GM18507 (cell line): ENCODE measurements around the gene SPRTN.

Experiments used
- DNase-seq: peaks from one replicate; pipeline ENCODE4 v3.0.0; 2011; ENCODE audit warnings: low read depth; ENCODE audit not compliant: insufficient read length; ENCODE audit errors: extremely low spot score
- FAIRE-seq: peaks from 2 replicates; lab custom pipeline; 2011; peaks lifted over from hg19 to GRCh38; lab: Jason Lieb, UNC

Gene SPRTN

GRCh38 chr1:231372501-231372900 is 34.4 kb downstream of the SPRTN start:
- DNase-seq (no peak), FAIRE-seq (no peak)

- FAIRE-seq: no peak
- no peak for DNase-seq
Observed at GRCh38 chr1:231374394-231374793, 36.3 kb downstream of the SPRTN start.

- FAIRE-seq (no peak), DNase-seq (no peak)
Observed at GRCh38 chr1:231376101-231376500, 38.0 kb downstream of the SPRTN start.

GRCh38 chr1:231376875-231377549 is 38.9 kb downstream of the SPRTN start:
- peak; percentile 72 for FAIRE-seq
- DNase-seq: no peak

GRCh38 chr1:231381729-231382128 is 43.6 kb downstream of the SPRTN start:
- DNase-seq: no peak
- no peak for FAIRE-seq

GRCh38 chr1:231382426-231382825 is 44.3 kb downstream of the SPRTN start:
- FAIRE-seq: no peak
- no peak for DNase-seq

- FAIRE-seq: no peak
- no peak for DNase-seq
Observed at GRCh38 chr1:231383159-231383860, 45.2 kb downstream of the SPRTN start.

GRCh38 chr1:231384696-231385415 is 46.8 kb downstream of the SPRTN start:
- FAIRE-seq (no peak), DNase-seq (no peak)

GRCh38 chr1:231385416-231385748 is 47.3 kb downstream of the SPRTN start:
- FAIRE-seq (no peak), DNase-seq (no peak)

GRCh38 chr1:231386466-231386865 is 48.4 kb downstream of the SPRTN start:
- DNase-seq (no peak), FAIRE-seq (no peak)

GRCh38 chr1:231387770-231388669 is 49.9 kb downstream of the SPRTN start:
- FAIRE-seq: no peak
- DNase-seq: no peak

GRCh38 chr1:231390071-231390470 is 52.0 kb downstream of the SPRTN start:
- no peak for FAIRE-seq
- no peak for DNase-seq

- DNase-seq (no peak), FAIRE-seq (no peak)
Observed at GRCh38 chr1:231392389-231393131, 54.5 kb downstream of the SPRTN start.

- DNase-seq (no peak), FAIRE-seq (no peak)
Observed at GRCh38 chr1:231393668-231394067, 55.6 kb downstream of the SPRTN start.

- FAIRE-seq: no peak
- no peak for DNase-seq
Observed at GRCh38 chr1:231395076-231395997, 57.2 kb downstream of the SPRTN start.

GRCh38 chr1:231395998-231396390 is 57.9 kb downstream of the SPRTN start:
- DNase-seq (no peak), FAIRE-seq (no peak)

- FAIRE-seq: no peak
- DNase-seq: no peak
Observed at GRCh38 chr1:231396643-231397042, 58.5 kb downstream of the SPRTN start.
